ENCODE results near the gene SLC2A8. TPM values are rescaled to one million over a fixed set of nuclear protein-coding genes. Genes with fewer than 3 reads are reported as not detected.

Gene SLC2A8
- total RNA-seq, 4 donors from 2014 or later = 7.4 to 58.1 (median 42.9) TPM

DNA sequence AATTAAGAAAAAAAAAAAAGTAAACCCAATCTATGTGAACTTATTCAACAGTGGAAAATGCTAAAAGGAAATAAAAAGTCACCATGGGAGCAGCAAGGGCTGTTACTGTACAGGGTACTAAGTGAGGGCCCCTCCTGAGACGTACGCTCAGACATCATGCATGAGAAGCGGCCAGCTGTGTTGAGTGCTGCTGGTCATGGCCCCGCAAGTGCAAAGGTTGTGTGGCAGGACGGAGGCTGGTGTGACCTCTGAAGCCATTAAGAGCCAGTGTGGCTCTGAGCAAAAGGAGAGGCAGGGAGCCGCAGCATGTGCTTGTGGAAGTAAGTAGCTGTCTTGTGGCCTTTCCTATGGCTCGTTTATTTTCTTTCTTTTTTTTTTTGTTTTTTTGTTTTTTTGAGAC is 24.1 kb downstream of the SLC2A8 start:
- no peak for TF ChIP-seq POLR2A (IDR thresholded peaks at IDR 0.05)
- TF ChIP-seq, protein P1, sequence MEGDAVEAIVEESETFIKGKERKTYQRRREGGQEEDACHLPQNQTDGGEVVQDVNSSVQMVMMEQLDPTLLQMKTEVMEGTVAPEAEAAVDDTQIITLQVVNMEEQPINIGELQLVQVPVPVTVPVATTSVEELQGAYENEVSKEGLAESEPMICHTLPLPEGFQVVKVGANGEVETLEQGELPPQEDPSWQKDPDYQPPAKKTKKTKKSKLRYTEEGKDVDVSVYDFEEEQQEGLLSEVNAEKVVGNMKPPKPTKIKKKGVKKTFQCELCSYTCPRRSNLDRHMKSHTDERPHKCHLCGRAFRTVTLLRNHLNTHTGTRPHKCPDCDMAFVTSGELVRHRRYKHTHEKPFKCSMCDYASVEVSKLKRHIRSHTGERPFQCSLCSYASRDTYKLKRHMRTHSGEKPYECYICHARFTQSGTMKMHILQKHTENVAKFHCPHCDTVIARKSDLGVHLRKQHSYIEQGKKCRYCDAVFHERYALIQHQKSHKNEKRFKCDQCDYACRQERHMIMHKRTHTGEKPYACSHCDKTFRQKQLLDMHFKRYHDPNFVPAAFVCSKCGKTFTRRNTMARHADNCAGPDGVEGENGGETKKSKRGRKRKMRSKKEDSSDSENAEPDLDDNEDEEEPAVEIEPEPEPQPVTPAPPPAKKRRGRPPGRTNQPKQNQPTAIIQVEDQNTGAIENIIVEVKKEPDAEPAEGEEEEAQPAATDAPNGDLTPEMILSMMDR (IDR thresholded peaks at IDR 0.05) = no peak
- Histone ChIP-seq H3K27ac (peak overlapping the region in 1 of 4 donors; percentile 90), H3K27me3 (no peaks in the 10 kb centered on the region), H3K4me1 (peaks cover 0 to 31% (median 9%) of the 10 kb centered on the region in 4 donors), H3K36me3 (no peaks in the 10 kb centered on the region), H3K9me3 (no peaks in the 10 kb centered on the region), H3K4me3 (no peak overlapping the region)
- DNase-seq = no peak

DNA sequence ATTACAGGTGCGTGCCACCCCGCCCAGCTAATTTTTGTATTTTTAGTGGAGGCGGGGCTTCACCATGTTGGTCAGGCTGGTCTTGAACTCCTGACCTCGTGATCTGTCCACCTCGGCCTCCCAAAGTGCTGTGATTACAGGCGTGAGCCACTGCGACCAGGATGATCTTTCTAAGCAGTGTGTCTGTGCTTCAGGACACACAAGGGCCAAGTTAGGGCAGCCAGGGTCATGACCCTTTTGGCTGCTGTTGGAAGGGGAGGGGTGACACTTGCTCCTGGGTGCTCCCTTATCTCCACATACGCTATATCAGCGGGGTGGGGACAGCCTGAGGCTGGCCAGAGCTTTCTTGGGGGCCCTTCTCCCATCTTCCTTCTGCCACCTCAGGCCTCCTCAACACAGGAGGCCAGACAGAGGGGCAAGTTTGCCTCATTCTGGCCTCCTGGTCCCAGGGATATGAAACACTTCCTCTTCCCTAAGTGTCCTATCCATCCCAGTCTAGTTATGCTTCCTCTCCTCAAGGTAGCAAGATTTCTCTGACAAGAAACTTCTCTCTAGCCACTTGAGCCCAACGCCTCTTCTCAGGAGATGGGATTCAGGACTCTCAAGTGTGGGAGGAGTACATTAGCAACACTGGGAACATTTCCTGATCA is 25.3 kb downstream of the SLC2A8 start:
- no peak for TF ChIP-seq POLR2A (IDR thresholded peaks at IDR 0.05)
- TF ChIP-seq, protein P1 (IDR thresholded peaks at IDR 0.05) = no peak
- no peaks in the 10 kb centered on the region for H3K36me3 ChIP-seq
- no peaks in the 10 kb centered on the region for H3K27me3 ChIP-seq
- no peak for DNase-seq
- peak overlapping the region in 3 of 4 donors; percentile 16 to 90 (median 76) for H3K27ac ChIP-seq
- H3K9me3 ChIP-seq = no peaks in the 10 kb centered on the region
- peaks cover 0 to 33% (median 9%) of the 10 kb centered on the region in 4 donors for H3K4me1 ChIP-seq
- H3K4me3 ChIP-seq = peak overlapping the region in 3 of 4 donors; percentile 64 to 74 (median 72)

DNA sequence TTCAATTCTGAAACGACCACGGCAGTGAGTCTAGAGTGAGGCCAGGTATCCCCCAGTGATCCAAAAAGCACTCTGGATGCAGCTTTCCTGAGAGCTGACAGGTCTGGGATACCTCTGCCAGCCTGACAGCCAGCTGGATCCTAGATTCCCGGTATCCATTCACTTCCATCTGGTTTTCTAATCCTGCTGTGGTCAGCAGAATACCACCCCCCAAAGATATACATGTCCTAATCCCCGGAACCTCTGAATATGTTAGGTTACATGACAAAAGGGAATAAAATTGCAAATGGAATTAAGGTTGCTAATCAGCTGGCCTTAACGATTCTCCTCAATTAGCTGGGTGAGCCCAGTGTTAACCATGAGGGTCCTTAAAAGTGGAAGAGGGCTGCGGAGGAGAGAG is 25.8 kb downstream of the SLC2A8 start:
- Histone ChIP-seq H3K27me3 (no peaks in the 10 kb centered on the region), H3K36me3 (no peaks in the 10 kb centered on the region), H3K27ac (peak overlapping the region in 3 of 4 donors; percentile 16 to 90 (median 76)), H3K4me3 (peak overlapping the region in 3 of 4 donors; percentile 64 to 74 (median 72)), H3K9me3 (no peaks in the 10 kb centered on the region), H3K4me1 (peaks cover 0 to 33% (median 9%) of the 10 kb centered on the region in 4 donors)
- no peak for DNase-seq
- TF ChIP-seq POLR2A (IDR thresholded peaks at IDR 0.05) = no peak
- TF ChIP-seq, protein P1 (IDR thresholded peaks at IDR 0.05) = no peak

DNA sequence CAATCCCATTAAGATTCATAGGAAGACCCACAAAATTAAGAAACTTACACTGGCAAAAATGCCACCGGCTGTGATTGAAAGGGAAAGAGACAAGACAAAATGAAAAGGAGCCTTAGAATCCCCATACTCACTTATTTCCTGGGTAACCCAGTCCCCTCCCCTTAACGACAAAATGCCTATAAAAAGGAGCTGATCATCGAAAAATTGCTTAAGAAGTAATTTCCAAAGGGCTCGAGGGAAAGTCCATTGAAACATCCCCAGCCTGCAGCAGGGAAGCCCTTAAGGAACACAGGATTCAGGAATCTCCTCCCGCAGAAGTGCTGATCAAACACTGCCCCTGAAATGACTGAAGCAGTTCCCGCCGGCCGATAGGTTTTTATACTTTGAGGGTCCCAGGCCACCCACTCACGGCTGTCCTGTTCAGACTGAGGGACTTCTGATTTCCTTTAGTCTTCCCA is 26.5 kb downstream of the SLC2A8 start:
- peaks cover 0 to 2% (median 0%) of the 10 kb centered on the region in 3 donors for H3K36me3 ChIP-seq
- H3K27ac ChIP-seq = peak overlapping the region; percentile 76 to 90 (median 84)
- H3K4me3 ChIP-seq = peak overlapping the region; percentile 64 to 84 (median 73)
- TF ChIP-seq POLR2A (IDR thresholded peaks at IDR 0.05) = no peak
- TF ChIP-seq, protein P1 (IDR thresholded peaks at IDR 0.05) = no peak
- peaks cover 0 to 33% (median 9%) of the 10 kb centered on the region in 4 donors for H3K4me1 ChIP-seq
- no peaks in the 10 kb centered on the region for H3K9me3 ChIP-seq
- no peaks in the 10 kb centered on the region for H3K27me3 ChIP-seq
- DNase-seq = no peak

DNA sequence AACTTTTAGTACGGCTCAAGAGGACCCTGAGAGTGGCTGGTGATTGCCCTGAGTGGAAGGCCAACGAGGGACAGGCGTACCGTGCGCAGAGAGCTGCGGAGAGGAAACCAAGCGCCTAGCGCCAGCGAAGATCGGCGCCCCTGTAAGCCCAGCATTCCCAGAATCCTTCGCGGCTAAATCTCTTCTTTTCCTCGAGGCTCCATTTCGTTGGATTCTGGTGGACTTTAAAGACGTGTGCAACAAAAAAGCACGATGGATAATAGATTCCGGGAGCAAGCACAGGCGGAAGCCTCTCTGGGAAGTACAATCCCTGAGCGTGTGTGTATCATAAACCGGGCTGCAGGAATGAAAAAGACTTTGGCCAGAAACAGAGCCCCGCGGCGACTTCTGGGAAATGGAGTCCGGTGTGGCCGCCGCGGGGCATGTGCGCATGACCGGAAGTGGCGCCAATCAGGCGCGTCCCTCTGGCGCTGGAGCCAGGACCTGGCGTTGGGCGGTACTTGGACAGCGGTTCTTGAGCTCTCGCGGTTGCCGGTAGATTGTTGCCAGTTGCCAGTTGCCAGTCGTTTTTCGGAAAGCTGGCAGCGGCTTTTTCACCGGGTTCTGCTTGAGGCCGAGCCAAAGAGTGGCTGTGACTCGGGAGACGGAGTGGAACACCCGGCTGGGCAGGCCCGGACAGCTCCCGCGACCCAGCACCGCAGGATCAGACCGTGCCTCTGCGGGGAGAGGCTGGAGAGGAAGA is 27.1 kb downstream of the SLC2A8 start, which contains the start of gene ZNF79:
Gene ZNF79, plus strand, starts transcription at position 449 of the 742 bp plus-strand sequence. CDS start 406 bp downstream, outside the sequence.
- Histone ChIP-seq H3K27ac (peak within 1 kb of the TSS; percentile 76 to 90 (median 84)), H3K36me3 (peaks cover 0 to 8% (median 0%) of the 10 kb centered on the region in 3 donors), H3K9me3 (no peaks in the 10 kb centered on the region), H3K4me3 (peak within 1 kb of the TSS; percentile 64 to 84 (median 73)), H3K4me1 (peaks cover 0 to 33% (median 9%) of the 10 kb centered on the region in 4 donors), H3K27me3 (no peaks in the 10 kb centered on the region)
- peak; percentile 89 to 97 (median 96) for DNase-seq
- TF ChIP-seq POLR2A (IDR thresholded peaks at IDR 0.05) = peak; percentile 73 to 74
- TF ChIP-seq, protein P1 (IDR thresholded peaks at IDR 0.05) = peak in 2 of 6 experiments; percentile 3 to 26

Measured in Peyer's patch (tissue), 4 donors.